NB4 (cell line): ENCODE data around the gene PCSK6.
A peak's percentile ranks its signal among the peaks of the same experiment; 100 is the strongest.

Experiments used
- DNase-seq: peaks from one replicate; pipeline ENCODE4 v3.0.0; 2010; ENCODE audit warnings: low read depth
- H3K4me3 ChIP-seq: one replicate; pipeline ENCODE4 v1.5.1; 2011; ENCODE audit warnings: mild to moderate bottlenecking, low read depth, low read length, moderate library complexity
- CTCF ChIP-seq: IDR thresholded peaks from one replicate; pipeline ENCODE4 v1.5.1; 2012; ENCODE audit warnings: low read depth, low read length
- MYC ChIP-seq: IDR thresholded peaks from 2 replicates; pipeline ENCODE4 v1.6.1; 2011; ENCODE audit warnings: low read depth, low read length
- POLR2A ChIP-seq: IDR thresholded peaks from 2 replicates; pipeline ENCODE4 v1.6.1; 2011; ENCODE audit warnings: mild to moderate bottlenecking; ENCODE audit not compliant: insufficient read length; ENCODE audit errors: extremely low read depth
- TF ChIP-seq, protein P1 (sequence below): IDR thresholded peaks from 2 replicates; pipeline ENCODE4 v1.6.1; 2011; ENCODE audit warnings: low read depth, low read length

Gene PCSK6

GRCh38 chr15:101332061-101332467, 157.4 kb downstream of the PCSK6 start:
- no peak for TF ChIP-seq CTCF
- no peak overlapping the region for H3K4me3 ChIP-seq
- DNase-seq, result no peak

DNA sequence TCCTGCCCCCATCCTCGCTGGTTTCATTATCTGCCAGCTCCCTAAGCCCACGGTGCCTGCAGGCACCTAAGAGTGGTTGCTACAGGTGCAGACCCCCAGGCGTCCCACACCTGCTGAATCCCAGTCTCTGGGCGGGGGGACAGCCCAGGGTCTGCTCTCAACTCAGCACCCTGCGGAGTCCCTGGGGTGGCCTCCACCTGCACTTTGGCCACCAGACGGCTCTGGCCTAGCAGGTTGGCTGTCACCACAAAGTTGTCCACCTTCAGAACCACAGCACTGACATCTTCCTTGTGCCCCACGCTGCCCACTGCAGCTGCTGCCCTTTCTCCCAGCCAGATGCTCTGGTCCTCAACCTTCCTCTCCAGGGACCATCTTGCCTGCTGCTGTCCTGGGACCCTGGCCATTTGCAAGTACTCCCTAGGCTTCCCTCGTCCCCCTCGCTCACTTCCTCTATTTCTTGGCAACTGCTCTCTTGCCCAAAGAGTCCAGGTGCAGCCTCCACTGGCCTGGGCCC, 159.6 kb downstream of the PCSK6 start:
- H3K4me3 ChIP-seq, result no peak overlapping the region
- DNase-seq, result peak; percentile 30
- TF ChIP-seq, protein P1, sequence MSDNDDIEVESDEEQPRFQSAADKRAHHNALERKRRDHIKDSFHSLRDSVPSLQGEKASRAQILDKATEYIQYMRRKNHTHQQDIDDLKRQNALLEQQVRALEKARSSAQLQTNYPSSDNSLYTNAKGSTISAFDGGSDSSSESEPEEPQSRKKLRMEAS, result no peak
- TF ChIP-seq MYC, result no peak
- TF ChIP-seq POLR2A, result no peak

DNA sequence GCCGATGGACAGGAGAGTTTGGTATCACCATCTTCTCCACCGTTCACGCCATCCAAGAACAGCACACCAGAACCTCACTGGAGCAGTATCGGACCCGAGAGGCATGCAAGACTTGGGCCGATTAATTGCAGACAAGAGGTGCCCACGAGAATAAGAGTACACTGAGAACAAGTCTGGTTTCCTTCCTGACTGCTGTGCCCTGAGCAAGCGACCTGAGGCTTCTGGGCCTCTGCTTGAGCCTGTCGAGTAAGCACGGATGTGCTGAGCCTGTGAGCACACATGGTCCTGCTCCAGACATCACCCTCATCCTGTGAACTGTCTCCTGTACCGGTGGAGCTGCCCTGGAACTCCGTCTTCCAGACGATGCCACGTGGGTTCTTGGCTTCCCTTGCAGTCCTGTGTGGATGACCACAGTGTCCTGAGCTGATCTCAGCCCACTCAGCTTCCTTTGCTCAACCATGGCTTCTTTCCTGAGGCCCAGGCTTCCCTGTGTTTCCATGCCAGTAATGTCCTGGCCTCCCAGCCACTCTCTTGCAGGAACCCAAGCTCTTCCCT, 160.1 kb downstream of the PCSK6 start:
- DNase-seq, result no peak
- TF ChIP-seq MYC (no peak), POLR2A (no peak), CTCF (no peak)
- TF ChIP-seq, protein P1, result no peak

DNA sequence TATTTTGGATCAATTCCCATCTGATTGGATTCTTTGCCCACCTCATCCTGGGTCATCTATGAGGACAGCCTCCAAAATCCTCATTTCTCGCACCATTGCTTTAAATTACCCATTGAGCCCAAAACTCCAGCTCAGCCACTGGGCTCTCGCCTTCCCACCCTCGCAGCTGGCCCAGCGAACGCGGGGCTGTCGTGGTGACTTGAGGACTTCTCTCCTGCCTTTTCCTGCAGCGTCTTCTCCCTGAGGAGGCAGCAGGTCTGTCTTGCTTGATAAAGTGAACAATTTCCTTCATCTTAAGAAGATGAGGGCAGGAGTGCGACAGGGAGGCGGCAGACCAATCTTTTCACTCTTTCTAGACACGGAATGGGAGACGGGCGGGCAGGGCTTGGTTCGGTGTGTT, 161.5 kb downstream of the PCSK6 start:
- no peak overlapping the region for H3K4me3 ChIP-seq
- DNase-seq, result no peak
- TF ChIP-seq POLR2A (no peak), CTCF (no peak), MYC (no peak)
- TF ChIP-seq, protein P1, result no peak

More for the DNA sequence above, 160.1 kb downstream of the PCSK6 start:
- H3K4me3 ChIP-seq, result no peak overlapping the region

- TF ChIP-seq, protein P1, result no peak
- TF ChIP-seq CTCF, result no peak
- no peak for TF ChIP-seq MYC
- no peak for TF ChIP-seq POLR2A
- H3K4me3 ChIP-seq, result no peak overlapping the region
- DNase-seq, result no peak
These were observed 162.3 kb downstream of the PCSK6 start for GRCh38 chr15:101327147-101327740.

DNA sequence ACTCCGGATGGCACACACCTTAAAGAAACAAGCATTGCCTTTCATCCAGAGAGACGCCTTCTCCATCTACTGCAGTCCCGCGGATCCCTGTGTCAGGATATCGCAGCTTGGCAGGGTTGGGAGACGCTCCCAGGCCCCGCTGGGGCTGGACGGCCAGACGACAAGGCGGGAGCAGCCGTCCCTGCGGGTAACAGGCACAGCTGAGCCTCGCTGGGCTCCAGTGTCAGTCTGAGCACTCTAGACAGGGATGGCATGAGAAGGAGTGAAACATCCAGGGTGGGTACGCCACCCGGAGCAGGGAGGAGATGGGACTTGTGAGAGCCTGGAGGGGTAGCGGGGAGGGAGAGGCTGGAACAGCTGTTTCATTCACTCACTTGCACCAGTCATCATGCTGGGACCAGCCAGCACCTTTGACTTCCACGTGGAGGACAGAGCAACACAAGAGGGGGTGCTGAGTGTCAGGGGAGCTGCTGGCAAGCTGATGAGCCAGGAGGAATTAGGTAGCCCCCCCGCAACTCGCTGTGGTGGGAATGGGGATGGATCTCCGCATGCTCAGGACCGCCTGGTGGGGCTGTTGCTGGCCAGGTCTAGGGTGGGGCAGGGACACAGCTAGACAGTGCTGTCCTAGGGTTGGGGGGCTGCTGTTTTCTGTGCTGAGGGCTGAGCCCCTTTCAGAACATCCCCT, 162.9 kb downstream of the PCSK6 start:
- no peak for DNase-seq
- H3K4me3 ChIP-seq, result no peak overlapping the region
- TF ChIP-seq, protein P1, result no peak
- no peak for TF ChIP-seq CTCF
- TF ChIP-seq MYC, result no peak
- TF ChIP-seq POLR2A, result no peak
